HepG2 (cell line): ENCODE results near the gene PISD. TPM values are rescaled to one million over a fixed set of nuclear protein-coding genes. Genes with fewer than 3 reads are reported as not detected.

ENCODE experiments used
- ATF1 ChIP-seq: IDR thresholded peaks from 2 replicates; pipeline ENCODE4 v1.6.1; 2016; ENCODE audit warnings: mild to moderate bottlenecking, control low read depth
- CREM ChIP-seq, 2 experiments: sonication (generic) in 1 of 2; formaldehyde crosslinking in 1 of 2; IDR thresholded peaks; 2 replicates each; pipeline versions ENCODE4 v1.4.0 to v1.6.1; 2016 to 2020; ENCODE audit warnings: antibody characterized with exemption in 1 of 2, mild to moderate bottlenecking in 1 of 2, missing genetic modification reagents in 1 of 2
- HOXD1 ChIP-seq: sonication (generic); formaldehyde crosslinking; IDR thresholded peaks from 2 replicates; pipeline ENCODE4 v1.5.0; 2020; ENCODE audit warnings: missing genetic modification reagents
- KDM5A ChIP-seq: fragments of 200-600 bp; sonication (generic); IDR thresholded peaks from 2 replicates; pipeline ENCODE4 v1.7.0; 2018; ENCODE audit warnings: antibody characterized with exemption, mild to moderate bottlenecking, low read length, borderline replicate concordance
- PAF1 ChIP-seq: IDR thresholded peaks from 2 replicates; pipeline ENCODE4 v1.6.1; 2016; ENCODE audit warnings: missing genetic modification reagents, missing compliant biosample characterization
- POLR2A ChIP-seq, 2 experiments: IDR thresholded peaks; 2 replicates each; pipeline ENCODE4 v1.6.1; 2011; ENCODE audit warnings: low read depth in 2 of 2, low read length in 2 of 2, mild to moderate bottlenecking in 1 of 2, moderate library complexity in 1 of 2; ENCODE audit not compliant: insufficient read depth in 1 of 2
- RARA ChIP-seq: IDR thresholded peaks from 2 replicates; pipeline ENCODE4 v1.6.1; 2016; ENCODE audit warnings: missing genetic modification reagents, missing compliant biosample characterization
- RFXANK ChIP-seq: IDR thresholded peaks from 2 replicates; pipeline ENCODE4 v1.6.1; 2016
- SSRP1 ChIP-seq: IDR thresholded peaks from 2 replicates; pipeline ENCODE4 v1.6.1; 2016; ENCODE audit warnings: control low read depth
- ZBTB3 ChIP-seq: sonication (generic); formaldehyde crosslinking; IDR thresholded peaks from 2 replicates; pipeline ENCODE4 v1.4.0; 2020; ENCODE audit warnings: low read depth, mild to moderate bottlenecking, moderate library complexity, missing genetic modification reagents, borderline replicate concordance
- ZBTB38 ChIP-seq: sonication (generic); formaldehyde crosslinking; IDR thresholded peaks from 2 replicates; pipeline ENCODE4 v1.5.1; 2020; ENCODE audit warnings: mild to moderate bottlenecking, missing genetic modification reagents
- ZNF124 ChIP-seq: sonication (generic); formaldehyde crosslinking; IDR thresholded peaks from 2 replicates; pipeline ENCODE4 v1.4.0; 2020; ENCODE audit warnings: missing genetic modification reagents
- ZNF251 ChIP-seq: sonication (generic); formaldehyde crosslinking; IDR thresholded peaks from 2 replicates; pipeline ENCODE4 v1.9.0; 2021; ENCODE audit warnings: mild to moderate bottlenecking, missing genetic modification reagents
- ZNF282 ChIP-seq: fragments of 450-650 bp; IDR thresholded peaks from 2 replicates; pipeline ENCODE4 v1.6.1; 2018; ENCODE audit not compliant: partially characterized antibody
- ZNF724P ChIP-seq: sonication (generic); formaldehyde crosslinking; IDR thresholded peaks from 2 replicates; pipeline ENCODE4 v1.8.0; 2022; ENCODE audit warnings: missing genetic modification reagents, borderline replicate concordance
- ZNF878 ChIP-seq: sonication (generic); formaldehyde crosslinking; IDR thresholded peaks from 2 replicates; pipeline ENCODE4 v1.8.1; 2023; ENCODE audit warnings: mild to moderate bottlenecking, missing genetic modification reagents, moderate library complexity
- polyA plus RNA-seq, 8 experiments: library from polyadenylated mRNA; depleted of rRNA in 3 of 8; stranded (reverse) in 7 of 8; unstranded in 1 of 8; fragments of >200 nt; fragmentation: Illumina TruSeq in 4 of 8; extraction: Trizol in 4 of 8; gene quantifications; 2 replicates each; pipeline versions ENCODE4 v1.2.1 to v1.2.3, GENCODE V29; 2011 to 2016; ENCODE audit warnings: low read depth in 4 of 8, missing spikeins in 1 of 8, mixed read lengths in 1 of 8; ENCODE audit not compliant: insufficient read depth in 1 of 8
- total RNA-seq, 5 experiments: library from RNA; depleted of rRNA; stranded (reverse); fragments of >200 nt; fragmentation: Illumina TruSeq; extraction: Trizol; gene quantifications; 2 replicates each; pipeline ENCODE4 v1.2.3, GENCODE V29; 2016; ENCODE audit warnings: low read depth in 1 of 5
- TF ChIP-seq, protein P1 (sequence below): sonication (generic); formaldehyde crosslinking; conservative IDR thresholded peaks from 2 replicates; pipeline ENCODE4 v1.4.0; 2020; ENCODE audit warnings: missing genetic modification reagents
- TF ChIP-seq, protein P2 (sequence below): sonication (generic); formaldehyde crosslinking; IDR thresholded peaks from 2 replicates; pipeline ENCODE4 v1.5.1; 2020; ENCODE audit warnings: missing genetic modification reagents, mild to moderate bottlenecking, borderline replicate concordance
- TF ChIP-seq, protein P3 (sequence below): sonication (generic); formaldehyde crosslinking; IDR thresholded peaks from 2 replicates; pipeline ENCODE4 v1.4.0; 2020; ENCODE audit warnings: missing genetic modification reagents, borderline replicate concordance
- TF ChIP-seq, protein P4 (sequence below): sonication (generic); formaldehyde crosslinking; IDR thresholded peaks from 2 replicates; pipeline ENCODE4 v1.4.0; 2020; ENCODE audit warnings: missing genetic modification reagents, mild to moderate bottlenecking, borderline replicate concordance

PISD gene
- total and polyA plus RNA-seq, 2 of the 13 experiments (the other 11 are each of a cell fraction or from before 2014, with no cell fraction given), result 30.1 to 47.7 TPM

DNA sequence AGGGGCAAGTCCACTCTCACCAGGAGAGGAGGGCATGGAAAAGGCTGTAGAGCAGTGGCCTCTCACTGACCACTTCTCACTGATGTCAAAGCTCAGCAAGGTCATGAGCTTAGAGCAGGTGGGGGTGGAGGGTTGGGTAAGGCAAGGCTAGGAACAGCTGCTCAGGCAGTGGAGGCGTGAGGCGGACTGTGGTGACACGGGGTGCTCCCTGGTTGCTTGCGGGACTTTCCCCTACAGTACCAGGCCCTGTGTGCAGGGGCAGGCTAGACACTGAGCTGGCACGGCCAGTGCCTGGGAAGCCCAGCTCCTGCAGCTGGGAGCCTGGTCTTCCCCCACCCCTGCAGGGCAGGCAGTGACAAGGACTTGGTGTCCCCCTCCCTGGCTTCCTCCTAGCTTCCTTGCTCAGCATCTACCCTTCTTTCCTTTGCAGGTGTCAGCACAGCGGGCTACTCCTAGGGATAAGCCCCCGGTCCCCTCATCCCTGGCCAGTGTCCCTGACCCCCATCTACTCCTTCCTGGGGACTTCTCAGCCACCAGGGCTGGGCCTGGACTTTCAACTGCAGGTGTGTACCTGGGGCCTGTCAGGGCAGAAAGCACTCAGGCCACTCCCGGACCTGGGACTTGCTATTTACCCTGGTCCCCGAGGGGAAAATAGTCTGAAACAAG is 45.6 kb downstream of the PISD start (continued):
- TF ChIP-seq ZNF251 (CRISPR knock-in tag), result no peak
- TF ChIP-seq ZBTB3, result no peak
- no peak for TF ChIP-seq ZNF282
- no peak for TF ChIP-seq ZNF878 (CRISPR knock-in tag)
- no peak for TF ChIP-seq PAF1 (CRISPR knock-in tag)
- TF ChIP-seq SSRP1 (CRISPR knock-in tag), result peak; percentile 42; the same call in 1 of the 2 replicates
- no peak for TF ChIP-seq ZNF124 (CRISPR knock-in tag)
- TF ChIP-seq, protein P1, sequence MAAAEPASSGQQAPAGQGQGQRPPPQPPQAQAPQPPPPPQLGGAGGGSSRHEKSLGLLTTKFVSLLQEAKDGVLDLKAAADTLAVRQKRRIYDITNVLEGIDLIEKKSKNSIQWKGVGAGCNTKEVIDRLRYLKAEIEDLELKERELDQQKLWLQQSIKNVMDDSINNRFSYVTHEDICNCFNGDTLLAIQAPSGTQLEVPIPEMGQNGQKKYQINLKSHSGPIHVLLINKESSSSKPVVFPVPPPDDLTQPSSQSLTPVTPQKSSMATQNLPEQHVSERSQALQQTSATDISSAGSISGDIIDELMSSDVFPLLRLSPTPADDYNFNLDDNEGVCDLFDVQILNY (CRISPR knock-in tag), result no peak
- TF ChIP-seq, protein P2, sequence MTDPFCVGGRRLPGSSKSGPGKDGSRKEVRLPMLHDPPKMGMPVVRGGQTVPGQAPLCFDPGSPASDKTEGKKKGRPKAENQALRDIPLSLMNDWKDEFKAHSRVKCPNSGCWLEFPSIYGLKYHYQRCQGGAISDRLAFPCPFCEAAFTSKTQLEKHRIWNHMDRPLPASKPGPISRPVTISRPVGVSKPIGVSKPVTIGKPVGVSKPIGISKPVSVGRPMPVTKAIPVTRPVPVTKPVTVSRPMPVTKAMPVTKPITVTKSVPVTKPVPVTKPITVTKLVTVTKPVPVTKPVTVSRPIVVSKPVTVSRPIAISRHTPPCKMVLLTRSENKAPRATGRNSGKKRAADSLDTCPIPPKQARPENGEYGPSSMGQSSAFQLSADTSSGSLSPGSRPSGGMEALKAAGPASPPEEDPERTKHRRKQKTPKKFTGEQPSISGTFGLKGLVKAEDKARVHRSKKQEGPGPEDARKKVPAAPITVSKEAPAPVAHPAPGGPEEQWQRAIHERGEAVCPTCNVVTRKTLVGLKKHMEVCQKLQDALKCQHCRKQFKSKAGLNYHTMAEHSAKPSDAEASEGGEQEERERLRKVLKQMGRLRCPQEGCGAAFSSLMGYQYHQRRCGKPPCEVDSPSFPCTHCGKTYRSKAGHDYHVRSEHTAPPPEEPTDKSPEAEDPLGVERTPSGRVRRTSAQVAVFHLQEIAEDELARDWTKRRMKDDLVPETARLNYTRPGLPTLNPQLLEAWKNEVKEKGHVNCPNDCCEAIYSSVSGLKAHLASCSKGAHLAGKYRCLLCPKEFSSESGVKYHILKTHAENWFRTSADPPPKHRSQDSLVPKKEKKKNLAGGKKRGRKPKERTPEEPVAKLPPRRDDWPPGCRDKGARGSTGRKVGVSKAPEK (CRISPR knock-in tag), result no peak
- 0 out of 2 replicates have a peak, but pooled peaks have one; percentile 18 for TF ChIP-seq RARA (CRISPR knock-in tag)
- TF ChIP-seq, protein P3, sequence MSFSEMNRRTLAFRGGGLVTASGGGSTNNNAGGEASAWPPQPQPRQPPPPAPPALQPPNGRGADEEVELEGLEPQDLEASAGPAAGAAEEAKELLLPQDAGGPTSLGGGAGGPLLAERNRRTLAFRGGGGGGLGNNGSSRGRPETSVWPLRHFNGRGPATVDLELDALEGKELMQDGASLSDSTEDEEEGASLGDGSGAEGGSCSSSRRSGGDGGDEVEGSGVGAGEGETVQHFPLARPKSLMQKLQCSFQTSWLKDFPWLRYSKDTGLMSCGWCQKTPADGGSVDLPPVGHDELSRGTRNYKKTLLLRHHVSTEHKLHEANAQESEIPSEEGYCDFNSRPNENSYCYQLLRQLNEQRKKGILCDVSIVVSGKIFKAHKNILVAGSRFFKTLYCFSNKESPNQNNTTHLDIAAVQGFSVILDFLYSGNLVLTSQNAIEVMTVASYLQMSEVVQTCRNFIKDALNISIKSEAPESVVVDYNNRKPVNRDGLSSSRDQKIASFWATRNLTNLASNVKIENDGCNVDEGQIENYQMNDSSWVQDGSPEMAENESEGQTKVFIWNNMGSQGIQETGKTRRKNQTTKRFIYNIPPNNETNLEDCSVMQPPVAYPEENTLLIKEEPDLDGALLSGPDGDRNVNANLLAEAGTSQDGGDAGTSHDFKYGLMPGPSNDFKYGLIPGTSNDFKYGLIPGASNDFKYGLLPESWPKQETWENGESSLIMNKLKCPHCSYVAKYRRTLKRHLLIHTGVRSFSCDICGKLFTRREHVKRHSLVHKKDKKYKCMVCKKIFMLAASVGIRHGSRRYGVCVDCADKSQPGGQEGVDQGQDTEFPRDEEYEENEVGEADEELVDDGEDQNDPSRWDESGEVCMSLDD (CRISPR knock-in tag), result no peak
- TF ChIP-seq ZBTB38 (CRISPR knock-in tag), result peak; percentile 82
- TF ChIP-seq CREM (IDR thresholded peaks at IDR 0.05), result no peak
- TF ChIP-seq CREM (CRISPR knock-in tag; IDR thresholded peaks at IDR 0.05), result no peak
- TF ChIP-seq KDM5A, result no peak
- TF ChIP-seq POLR2A (IDR thresholded peaks at IDR 0.05; ENCODE audit: insufficient read depth in 1 of 2, low read depth in 2 of 2, low read length in 2 of 2), result peak in 1 of 2 experiments; percentile 55; a peak in 1 of 4 replicates
- TF ChIP-seq ATF1, result no peak
- TF ChIP-seq ZNF724P, result no peak
- no peak for TF ChIP-seq RFXANK (CRISPR knock-in tag)
- TF ChIP-seq, protein P4, sequence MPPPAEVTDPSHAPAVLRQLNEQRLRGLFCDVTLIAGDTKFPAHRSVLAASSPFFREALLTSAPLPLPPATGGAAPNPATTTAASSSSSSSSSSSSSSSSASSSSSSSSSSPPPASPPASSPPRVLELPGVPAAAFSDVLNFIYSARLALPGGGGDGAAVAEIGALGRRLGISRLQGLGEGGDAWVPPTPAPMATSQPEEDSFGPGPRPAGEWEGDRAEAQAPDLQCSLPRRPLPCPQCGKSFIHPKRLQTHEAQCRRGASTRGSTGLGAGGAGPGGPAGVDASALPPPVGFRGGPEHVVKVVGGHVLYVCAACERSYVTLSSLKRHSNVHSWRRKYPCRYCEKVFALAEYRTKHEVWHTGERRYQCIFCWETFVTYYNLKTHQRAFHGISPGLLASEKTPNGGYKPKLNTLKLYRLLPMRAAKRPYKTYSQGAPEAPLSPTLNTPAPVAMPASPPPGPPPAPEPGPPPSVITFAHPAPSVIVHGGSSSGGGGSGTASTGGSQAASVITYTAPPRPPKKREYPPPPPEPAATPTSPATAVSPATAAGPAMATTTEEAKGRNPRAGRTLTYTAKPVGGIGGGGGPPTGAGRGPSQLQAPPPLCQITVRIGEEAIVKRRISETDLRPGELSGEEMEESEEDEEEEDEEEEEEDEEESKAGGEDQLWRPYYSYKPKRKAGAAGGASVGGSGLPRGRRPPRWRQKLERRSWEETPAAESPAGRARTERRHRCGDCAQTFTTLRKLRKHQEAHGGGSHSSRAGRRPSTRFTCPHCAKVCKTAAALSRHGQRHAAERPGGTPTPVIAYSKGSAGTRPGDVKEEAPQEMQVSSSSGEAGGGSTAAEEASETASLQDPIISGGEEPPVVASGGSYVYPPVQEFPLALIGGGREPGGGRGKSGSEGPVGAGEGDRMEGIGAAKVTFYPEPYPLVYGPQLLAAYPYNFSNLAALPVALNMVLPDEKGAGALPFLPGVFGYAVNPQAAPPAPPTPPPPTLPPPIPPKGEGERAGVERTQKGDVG (CRISPR knock-in tag), result peak; percentile 63; the same call in 1 of the 2 replicates
- TF ChIP-seq HOXD1 (CRISPR knock-in tag), result no peak
